NCI-H1105 treated with DMSO at 0.1 percent for 48 hours (cell line): ENCODE data around the gene LRRC3.

ENCODE experiments used
- DNase-seq: peaks from one replicate; lab custom pipeline; 2025; lab: John Stamatoyannopoulos, UW

Gene LRRC3

GRCh38 chr21:44440241-44441040 lies 14.9 kb upstream of the LRRC3 start:
- DNase-seq = no peak

DNA sequence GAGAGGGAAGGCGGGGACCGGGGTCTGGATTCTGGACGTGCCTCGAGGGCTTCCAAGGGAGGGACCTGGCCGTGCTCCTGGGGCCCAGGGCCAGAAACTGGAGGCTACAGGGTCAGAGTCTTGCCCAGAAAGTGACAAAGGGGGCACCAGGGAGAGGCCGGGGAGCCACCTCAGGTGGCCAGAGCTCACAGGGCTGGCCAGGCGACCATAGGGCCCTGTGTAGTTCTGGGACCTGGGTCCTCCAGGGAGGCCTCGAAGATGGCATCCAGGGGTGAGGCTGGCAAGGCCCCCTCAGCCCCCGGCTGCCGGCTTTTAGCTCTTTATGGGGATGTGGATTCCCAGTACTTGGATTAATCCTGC lies 14.3 kb upstream of the LRRC3 start:
- DNase-seq = no peak

- no peak for DNase-seq
These were observed 13.6 kb upstream of the LRRC3 start for GRCh38 chr21:44441581-44442265.

GRCh38 chr21:44442266-44443125 lies 12.8 kb upstream of the LRRC3 start:
- DNase-seq = no peak

DNA sequence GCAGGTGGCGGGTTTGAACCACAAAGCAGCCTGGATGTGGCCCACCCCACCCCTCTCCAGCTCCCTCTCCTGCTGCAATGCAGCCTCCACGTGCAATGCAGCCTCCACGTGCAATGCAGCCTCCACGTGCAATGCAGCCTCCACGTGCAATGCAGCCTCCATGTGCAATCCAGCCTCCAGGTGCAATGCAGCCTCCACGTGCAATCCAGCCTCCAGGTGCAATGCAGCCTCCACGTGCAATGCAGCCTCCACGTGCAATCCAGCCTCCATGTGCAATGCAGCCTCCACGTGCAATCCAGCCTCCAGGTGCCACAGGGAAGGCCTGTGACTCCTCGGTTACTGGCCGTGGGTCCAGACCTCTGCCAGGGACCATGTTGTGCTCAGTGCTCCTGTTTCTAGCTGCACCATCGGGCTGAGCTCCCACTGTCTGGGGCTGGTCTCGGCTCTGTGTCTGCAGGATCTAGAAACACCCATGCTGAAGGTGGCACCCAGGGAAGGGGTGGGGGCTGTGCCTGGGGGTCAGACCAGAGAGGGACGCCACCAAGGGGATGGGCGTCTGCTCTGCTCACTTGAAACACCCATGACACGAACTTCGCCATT lies 11.9 kb upstream of the LRRC3 start:
- no peak for DNase-seq

DNA sequence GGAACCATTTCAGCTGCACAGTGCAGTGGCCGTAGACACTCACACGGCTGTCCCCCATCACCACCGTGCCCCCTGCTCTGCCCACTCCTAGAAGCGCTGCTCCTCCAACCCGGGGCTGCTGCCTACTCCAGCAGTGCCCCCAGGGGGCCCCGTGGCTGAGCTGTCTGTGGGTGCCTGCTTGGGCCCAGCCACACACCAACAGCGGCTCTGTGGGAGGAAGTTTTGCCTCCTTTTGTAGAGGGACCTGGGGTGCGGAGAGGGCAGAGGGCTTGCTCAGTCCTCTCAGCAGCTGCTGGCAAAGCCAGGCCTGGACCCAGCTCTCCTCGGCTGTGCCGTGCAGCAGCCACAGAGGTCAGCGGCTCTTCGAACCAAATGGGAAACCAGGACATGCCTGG lies 11.4 kb upstream of the LRRC3 start:
- no peak for DNase-seq

GRCh38 chr21:44444286-44444931 lies 10.9 kb upstream of the LRRC3 start:
- no peak for DNase-seq

DNA sequence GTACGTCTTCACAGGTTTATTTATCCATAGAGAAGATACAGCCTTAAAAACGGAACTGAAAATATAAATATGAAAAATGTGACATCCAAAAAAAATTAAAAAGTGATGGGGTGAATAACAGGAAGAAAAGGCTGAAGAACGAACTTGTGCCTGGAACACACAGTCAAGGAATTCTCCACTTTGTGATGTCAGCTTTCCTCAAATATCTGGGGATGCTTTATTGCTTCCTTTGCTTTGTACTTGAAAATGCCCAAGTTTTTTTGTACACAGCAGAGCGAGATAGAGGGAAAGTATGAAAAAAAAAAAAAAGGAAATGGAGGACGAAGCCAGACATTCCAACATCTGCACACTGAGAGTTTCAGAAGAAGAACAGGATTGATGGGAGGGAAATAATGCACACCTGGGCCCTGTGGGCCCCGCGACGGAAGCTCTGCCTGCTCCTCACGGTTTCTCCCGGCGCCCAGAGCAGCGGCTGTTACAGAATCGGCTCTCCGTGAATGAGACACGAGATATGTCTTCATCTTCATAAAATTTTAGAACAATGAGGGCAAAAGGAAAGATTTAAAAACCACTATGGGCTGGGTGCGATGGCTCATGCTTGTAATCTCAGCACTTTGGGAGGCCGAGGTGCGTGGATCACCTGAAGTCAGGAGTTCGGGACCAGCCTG lies 10.0 kb upstream of the LRRC3 start:
- no peak for DNase-seq

GRCh38 chr21:44448651-44449131 lies 6.6 kb upstream of the LRRC3 start:
- DNase-seq = no peak

GRCh38 chr21:44449473-44450363 lies 5.6 kb upstream of the LRRC3 start:
- DNase-seq = no peak

DNA sequence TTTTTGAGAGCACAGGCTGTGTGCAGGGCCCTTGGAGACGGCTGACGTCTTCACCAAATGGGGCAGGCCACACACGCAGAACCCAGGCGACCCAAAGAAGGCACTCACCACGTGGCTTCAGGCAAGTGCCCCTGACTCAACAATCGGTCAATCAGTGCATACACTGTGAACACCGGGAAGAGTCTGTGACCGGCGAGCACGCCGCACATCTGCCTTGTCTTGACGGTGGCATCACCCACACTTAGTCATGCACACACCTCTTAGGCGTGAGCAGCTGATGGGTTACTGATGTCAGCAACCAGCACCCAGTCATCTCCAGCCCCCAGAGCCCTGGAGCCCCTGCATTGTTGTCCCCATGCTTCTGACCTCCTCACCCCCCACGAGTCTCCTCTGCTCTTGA lies 4.9 kb upstream of the LRRC3 start:
- no peak for DNase-seq

DNA sequence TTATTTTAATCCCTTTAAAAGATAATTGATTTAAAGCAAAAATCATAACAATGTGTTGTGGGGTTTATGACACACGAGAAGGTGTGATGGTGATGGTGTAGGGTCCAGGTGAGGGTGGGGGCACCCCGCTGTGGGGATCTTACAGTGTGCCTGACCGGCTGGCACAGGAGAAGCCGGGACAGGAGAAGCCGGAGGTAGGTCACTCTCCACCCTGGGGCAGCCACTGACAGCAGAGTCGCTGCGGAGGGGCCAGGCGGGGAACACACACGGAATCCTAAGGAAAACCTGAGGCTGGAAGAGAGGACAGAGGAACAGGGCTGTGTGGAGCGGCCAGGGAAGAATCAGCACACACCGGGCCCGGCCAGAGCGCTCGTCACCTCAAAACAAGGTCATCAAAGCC lies 4.3 kb upstream of the LRRC3 start:
- DNase-seq = no peak

- DNase-seq = no peak
These were observed 2.2 kb upstream of the LRRC3 start for GRCh38 chr21:44453120-44453519.

GRCh38 chr21:44454058-44454457 lies 1.3 kb upstream of the LRRC3 start:
- DNase-seq = no peak

- peak; percentile 9 for DNase-seq
These were observed 359 bp downstream of the LRRC3 start for GRCh38 chr21:44455524-44456213.

- no peak for DNase-seq
These were observed 1.1 kb downstream of the LRRC3 start for GRCh38 chr21:44456214-44456914.

DNA sequence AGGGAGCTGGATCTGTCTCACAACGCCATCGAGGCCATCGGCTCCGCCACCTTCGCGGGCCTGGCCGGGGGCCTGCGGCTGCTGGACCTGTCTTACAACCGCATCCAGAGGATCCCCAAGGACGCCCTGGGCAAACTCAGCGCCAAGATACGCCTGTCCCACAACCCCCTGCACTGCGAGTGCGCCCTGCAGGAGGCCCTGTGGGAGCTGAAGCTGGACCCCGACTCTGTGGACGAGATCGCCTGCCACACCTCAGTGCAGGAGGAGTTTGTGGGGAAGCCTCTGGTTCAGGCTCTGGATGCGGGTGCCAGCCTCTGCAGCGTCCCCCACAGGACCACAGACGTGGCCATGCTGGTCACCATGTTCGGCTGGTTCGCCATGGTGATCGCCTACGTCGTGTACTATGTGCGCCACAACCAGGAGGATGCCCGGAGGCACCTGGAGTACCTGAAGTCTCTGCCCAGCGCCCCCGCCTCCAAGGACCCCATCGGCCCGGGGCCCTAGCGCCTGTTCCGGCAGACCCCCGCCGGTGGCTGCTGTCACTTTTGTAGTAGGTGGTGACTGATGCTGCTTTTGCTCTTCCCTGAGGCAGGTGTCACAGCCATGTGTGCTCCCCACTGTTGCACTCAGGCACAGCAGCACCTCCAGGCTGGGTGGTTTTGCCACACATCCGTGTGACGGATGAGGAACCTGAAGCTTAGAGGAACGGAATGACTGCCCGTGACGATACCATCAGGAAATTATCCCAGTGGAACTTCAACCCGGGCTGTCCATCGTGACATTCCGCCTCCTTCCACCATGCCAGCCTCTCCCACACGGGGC lies 1.8 kb downstream of the LRRC3 start:
- DNase-seq = no peak
